ENCODE measurements around the gene CCER1. TPM values are rescaled to one million over a fixed set of nuclear protein-coding genes. Genes with fewer than 3 reads are reported as not detected.

Gene CCER1
- total RNA-seq, 1 donor from 2014 or later, result not detected

DNA sequence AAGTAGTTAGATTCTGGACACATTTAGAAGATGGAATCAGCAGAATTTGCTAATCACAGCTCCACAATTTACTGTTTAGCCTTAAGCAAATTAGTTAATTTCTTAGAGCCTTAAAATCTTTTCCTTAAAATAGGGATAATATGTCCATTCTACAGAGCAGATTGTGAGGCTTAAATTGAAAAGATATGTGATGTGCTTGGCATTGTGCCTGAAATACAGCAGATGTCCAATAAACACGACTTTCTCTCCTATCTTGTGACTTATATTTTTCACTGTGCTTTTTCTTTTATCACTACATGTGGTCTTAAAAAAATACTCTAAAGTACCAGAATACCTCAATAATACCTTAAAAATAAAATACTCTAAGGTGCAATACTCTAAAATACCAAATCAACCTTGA is 30.6 kb downstream of the CCER1 start:
- Mint-ChIP-seq H3K4me1 (no peaks in the 10 kb centered on the region), H3K9me3 (peaks cover 4% of the 10 kb centered on the region)

GRCh38 chr12:90922145-90922627 is 32.8 kb downstream of the CCER1 start:
- no peak overlapping the region for H3K27ac Mint-ChIP-seq
- H3K9me3 Mint-ChIP-seq, result no peaks in the 10 kb centered on the region
- no peaks in the 10 kb centered on the region for H3K4me1 Mint-ChIP-seq
- H3K4me3 Mint-ChIP-seq, result no peak overlapping the region
- DNase-seq, result no peak
- H3K27me3 Mint-ChIP-seq, result no peaks in the 10 kb centered on the region
- no peaks in the 10 kb centered on the region for H3K36me3 Mint-ChIP-seq (ENCODE audit: low read depth)
- intact Hi-C loops (cut with micrococcal nuclease), result no loop called here

More for the DNA sequence above, 30.6 kb downstream of the CCER1 start:
- Mint-ChIP-seq H3K27ac (no peak overlapping the region), H3K36me3 (ENCODE audit: low read depth) (no peaks in the 10 kb centered on the region), H3K4me3 (no peak overlapping the region), H3K27me3 (no peaks in the 10 kb centered on the region)
- DNase-seq, result no peak
- intact Hi-C loops (cut with micrococcal nuclease), result no loop called here

DNA sequence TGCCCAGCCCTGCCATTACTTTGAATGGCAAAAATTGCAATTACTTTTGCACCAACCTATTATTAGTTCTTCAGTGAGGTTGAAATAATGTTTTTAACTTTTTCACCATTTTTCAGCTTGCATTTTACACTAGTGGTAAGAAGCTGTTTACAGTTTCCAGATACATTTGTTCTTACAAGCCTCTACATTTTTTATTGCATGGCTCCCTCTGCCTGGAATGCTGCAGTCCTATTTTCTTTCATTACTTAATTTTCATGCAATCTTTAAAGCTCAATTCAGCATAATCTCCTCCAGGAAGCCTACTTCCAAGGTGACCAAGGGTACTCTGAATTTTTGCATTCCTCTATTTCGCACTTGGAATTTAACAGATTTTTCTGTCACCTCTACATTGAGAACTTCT is 33.4 kb downstream of the CCER1 start:
- no peaks in the 10 kb centered on the region for H3K9me3 Mint-ChIP-seq
- intact Hi-C loops (cut with micrococcal nuclease), result no loop called here
- H3K36me3 Mint-ChIP-seq (ENCODE audit: low read depth), result no peaks in the 10 kb centered on the region
- no peak overlapping the region for H3K4me3 Mint-ChIP-seq
- no peak for DNase-seq
- no peaks in the 10 kb centered on the region for H3K4me1 Mint-ChIP-seq
- H3K27ac Mint-ChIP-seq, result no peak overlapping the region
- no peaks in the 10 kb centered on the region for H3K27me3 Mint-ChIP-seq

GRCh38 chr12:90920222-90920621 is 34.8 kb downstream of the CCER1 start:
- H3K4me3 Mint-ChIP-seq, result no peak overlapping the region
- H3K36me3 Mint-ChIP-seq (ENCODE audit: low read depth), result no peaks in the 10 kb centered on the region
- no peaks in the 10 kb centered on the region for H3K4me1 Mint-ChIP-seq
- no peaks in the 10 kb centered on the region for H3K9me3 Mint-ChIP-seq
- intact Hi-C loops (cut with micrococcal nuclease), result no loop called here
- no peaks in the 10 kb centered on the region for H3K27me3 Mint-ChIP-seq
- H3K27ac Mint-ChIP-seq, result no peak overlapping the region
- no peak for DNase-seq

GRCh38 chr12:90917431-90917830 is 37.5 kb downstream of the CCER1 start:
- intact Hi-C loops (cut with micrococcal nuclease), result no loop called here
- no peak for DNase-seq
- no peaks in the 10 kb centered on the region for H3K36me3 Mint-ChIP-seq (ENCODE audit: low read depth)
- no peaks in the 10 kb centered on the region for H3K4me1 Mint-ChIP-seq
- H3K27ac Mint-ChIP-seq, result no peak overlapping the region
- H3K4me3 Mint-ChIP-seq, result no peak overlapping the region
- H3K9me3 Mint-ChIP-seq, result no peaks in the 10 kb centered on the region
- H3K27me3 Mint-ChIP-seq, result no peaks in the 10 kb centered on the region

GRCh38 chr12:90916516-90916915 is 38.5 kb downstream of the CCER1 start:
- Mint-ChIP-seq H3K36me3 (ENCODE audit: low read depth) (no peaks in the 10 kb centered on the region), H3K27ac (no peak overlapping the region), H3K4me3 (no peak overlapping the region), H3K4me1 (no peaks in the 10 kb centered on the region), H3K9me3 (no peaks in the 10 kb centered on the region), H3K27me3 (no peaks in the 10 kb centered on the region)
- intact Hi-C loops (cut with micrococcal nuclease), result no loop called here
- DNase-seq, result no peak

GRCh38 chr12:90915353-90915752 is 39.6 kb downstream of the CCER1 start:
- intact Hi-C loops (cut with micrococcal nuclease), result no loop called here

GRCh38 chr12:90910958-90911357 is 44.0 kb downstream of the CCER1 start:
- Mint-ChIP-seq H3K27ac (no peak overlapping the region), H3K36me3 (ENCODE audit: low read depth) (no peaks in the 10 kb centered on the region)

More at GRCh38 chr12:90915353-90915752, 39.6 kb downstream of the CCER1 start:
- Mint-ChIP-seq H3K27me3 (no peaks in the 10 kb centered on the region), H3K4me3 (no peak overlapping the region), H3K9me3 (no peaks in the 10 kb centered on the region), H3K36me3 (ENCODE audit: low read depth) (no peaks in the 10 kb centered on the region), H3K4me1 (no peaks in the 10 kb centered on the region), H3K27ac (no peak overlapping the region)
- DNase-seq, result no peak

GRCh38 chr12:90909069-90909770 is 45.8 kb downstream of the CCER1 start:
- no peaks in the 10 kb centered on the region for H3K9me3 Mint-ChIP-seq
- H3K27ac Mint-ChIP-seq, result no peak overlapping the region
- H3K4me3 Mint-ChIP-seq, result no peak overlapping the region
- H3K36me3 Mint-ChIP-seq (ENCODE audit: low read depth), result no peaks in the 10 kb centered on the region
- DNase-seq, result no peak
- no peaks in the 10 kb centered on the region for H3K27me3 Mint-ChIP-seq
- intact Hi-C loops (cut with micrococcal nuclease), result no loop called here
- H3K4me1 Mint-ChIP-seq, result no peaks in the 10 kb centered on the region

More at GRCh38 chr12:90910958-90911357, 44.0 kb downstream of the CCER1 start:
- H3K4me1 Mint-ChIP-seq, result no peaks in the 10 kb centered on the region
- DNase-seq, result no peak
- no peaks in the 10 kb centered on the region for H3K27me3 Mint-ChIP-seq
- no peaks in the 10 kb centered on the region for H3K9me3 Mint-ChIP-seq
- H3K4me3 Mint-ChIP-seq, result no peak overlapping the region
- intact Hi-C loops (cut with micrococcal nuclease), result no loop called here

DNA sequence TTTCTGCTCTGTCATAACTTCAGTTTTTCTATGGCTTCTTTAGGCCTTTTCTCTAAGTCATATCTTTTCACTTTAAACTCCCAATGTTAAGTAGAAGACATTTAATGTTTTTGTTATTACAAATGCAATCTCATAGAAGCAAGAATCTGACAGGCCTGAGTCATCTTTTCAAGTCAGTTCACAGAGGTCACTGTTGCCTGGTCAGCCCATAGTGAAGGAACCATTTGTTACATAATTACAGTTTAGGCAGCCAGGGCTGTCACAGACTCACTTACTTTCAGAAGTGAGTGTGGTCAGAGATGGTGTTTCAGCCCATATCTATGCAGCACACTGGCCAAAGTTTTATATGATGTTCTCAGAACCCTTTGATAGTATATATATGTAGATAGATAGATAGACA is 46.5 kb downstream of the CCER1 start:
- Mint-ChIP-seq H3K9me3 (no peaks in the 10 kb centered on the region), H3K27ac (no peak overlapping the region), H3K36me3 (ENCODE audit: low read depth) (no peaks in the 10 kb centered on the region), H3K4me1 (no peaks in the 10 kb centered on the region), H3K4me3 (no peak overlapping the region), H3K27me3 (no peaks in the 10 kb centered on the region)
- no peak for DNase-seq
- intact Hi-C loops (cut with micrococcal nuclease), result no loop called here

- no peaks in the 10 kb centered on the region for H3K27me3 Mint-ChIP-seq
- no peaks in the 10 kb centered on the region for H3K36me3 Mint-ChIP-seq (ENCODE audit: low read depth)
- intact Hi-C loops (cut with micrococcal nuclease), result no loop called here
Measured at GRCh38 chr12:90905691-90906370, 49.1 kb downstream of the CCER1 start.

DNA sequence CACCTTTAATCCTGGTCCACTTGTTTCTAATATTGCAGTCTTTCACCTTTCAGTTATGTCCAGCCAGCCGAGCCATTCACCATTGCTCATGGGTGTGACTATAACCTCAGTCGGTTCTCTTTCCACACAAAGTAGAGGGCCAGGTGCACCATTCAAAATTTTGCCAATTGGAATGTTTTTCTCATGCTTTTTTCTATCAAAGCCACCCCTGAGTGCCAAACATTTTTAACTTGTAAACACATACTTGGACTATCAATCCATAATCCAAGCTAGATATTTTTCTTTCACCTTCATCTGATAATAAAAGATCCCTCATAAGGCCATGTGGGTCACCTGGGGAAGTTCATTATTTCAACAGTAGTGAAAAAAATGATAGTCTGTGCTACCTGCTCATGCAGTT is 52.4 kb downstream of the CCER1 start:
- Mint-ChIP-seq H3K27me3 (no peaks in the 10 kb centered on the region), H3K27ac (no peak overlapping the region), H3K36me3 (ENCODE audit: low read depth) (no peaks in the 10 kb centered on the region), H3K9me3 (no peaks in the 10 kb centered on the region), H3K4me3 (no peak overlapping the region), H3K4me1 (no peaks in the 10 kb centered on the region)
- no peak for DNase-seq
- intact Hi-C loops (cut with micrococcal nuclease), result no loop called here

More at GRCh38 chr12:90905691-90906370, 49.1 kb downstream of the CCER1 start:
- Mint-ChIP-seq H3K9me3 (no peaks in the 10 kb centered on the region), H3K4me1 (no peaks in the 10 kb centered on the region), H3K4me3 (no peak overlapping the region), H3K27ac (no peak overlapping the region)
- DNase-seq, result no peak

All from activated CD4-positive, alpha-beta T cell treated with anti-CD3 and anti-CD28 coated beads, Interleukin-2, amount 10 ng/mL, durations not matched to agents 24 days and 14 days (primary cell).